ENCODE data around the gene IQGAP2.

DNA sequence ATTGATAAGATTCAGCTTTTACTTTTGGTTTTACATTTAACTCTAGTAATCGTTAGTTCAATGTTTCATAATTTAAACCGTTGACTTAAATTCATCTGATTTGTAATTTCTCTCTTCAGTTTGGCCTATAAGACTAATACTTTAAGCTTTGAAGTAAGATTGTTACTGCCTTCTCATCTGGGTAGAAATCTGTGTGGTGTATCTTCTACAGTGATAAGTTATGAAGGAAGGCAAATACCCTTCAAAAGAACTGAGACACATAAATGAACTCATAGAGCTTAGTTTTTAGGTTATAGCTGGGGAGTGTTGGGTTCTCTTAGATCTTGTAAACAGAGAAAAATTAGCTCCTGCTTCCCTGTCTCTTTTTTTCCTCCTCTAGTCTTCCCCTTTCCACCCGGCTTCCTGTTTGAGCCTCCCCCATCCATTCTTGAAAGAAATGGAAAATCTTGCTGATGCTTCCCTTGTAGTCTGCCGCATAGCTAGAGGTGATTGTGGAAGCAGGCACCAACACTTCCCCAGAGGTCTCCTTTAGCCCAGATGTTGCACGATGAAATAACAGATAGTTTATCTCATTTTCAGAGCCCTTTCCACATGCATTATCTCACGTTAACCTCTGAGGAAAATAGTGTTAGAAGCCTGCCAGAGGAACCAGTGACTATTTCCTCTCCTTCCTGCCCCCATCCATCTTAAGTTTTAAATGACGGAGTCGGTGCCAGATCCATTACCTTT is 222.2 kb downstream of the IQGAP2 start:
- TF ChIP-seq, protein P1, sequence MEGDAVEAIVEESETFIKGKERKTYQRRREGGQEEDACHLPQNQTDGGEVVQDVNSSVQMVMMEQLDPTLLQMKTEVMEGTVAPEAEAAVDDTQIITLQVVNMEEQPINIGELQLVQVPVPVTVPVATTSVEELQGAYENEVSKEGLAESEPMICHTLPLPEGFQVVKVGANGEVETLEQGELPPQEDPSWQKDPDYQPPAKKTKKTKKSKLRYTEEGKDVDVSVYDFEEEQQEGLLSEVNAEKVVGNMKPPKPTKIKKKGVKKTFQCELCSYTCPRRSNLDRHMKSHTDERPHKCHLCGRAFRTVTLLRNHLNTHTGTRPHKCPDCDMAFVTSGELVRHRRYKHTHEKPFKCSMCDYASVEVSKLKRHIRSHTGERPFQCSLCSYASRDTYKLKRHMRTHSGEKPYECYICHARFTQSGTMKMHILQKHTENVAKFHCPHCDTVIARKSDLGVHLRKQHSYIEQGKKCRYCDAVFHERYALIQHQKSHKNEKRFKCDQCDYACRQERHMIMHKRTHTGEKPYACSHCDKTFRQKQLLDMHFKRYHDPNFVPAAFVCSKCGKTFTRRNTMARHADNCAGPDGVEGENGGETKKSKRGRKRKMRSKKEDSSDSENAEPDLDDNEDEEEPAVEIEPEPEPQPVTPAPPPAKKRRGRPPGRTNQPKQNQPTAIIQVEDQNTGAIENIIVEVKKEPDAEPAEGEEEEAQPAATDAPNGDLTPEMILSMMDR (IDR thresholded peaks at IDR 0.05; ENCODE audit: low read depth, low read length, poor library complexity, severe bottlenecking): no peak
- TF ChIP-seq EZH2phosphoT487 (IDR thresholded peaks at IDR 0.05; ENCODE audit: borderline replicate concordance, low read length): no peak

All from DOHH2 (cell line).